Measurements from ENCODE around the gene CCDC47.
"Not testable (repeated sequence)": the region's sequence is repeated elsewhere in the genome, so short reads cannot be mapped to it uniquely, and the experiment has no call there.

CCDC47 gene

GRCh38 chr17:63773272-63774140 lies at the start of gene CCDC47:
CCDC47 (minus strand) TSS chr17:63773597; CDS start chr17:63766175, 7,422 bp downstream.
- peak; percentile 90 for DNase-seq

GRCh38 chr17:63822537-63822936 lies 49.1 kb upstream of the CCDC47 start:
- no peak for DNase-seq

GRCh38 chr17:63821804-63822203 lies 48.4 kb upstream of the CCDC47 start:
- no peak for DNase-seq

- DNase-seq = no peak
Measured at GRCh38 chr17:63820963-63821561, 47.7 kb upstream of the CCDC47 start.

GRCh38 chr17:63819585-63820537 lies 46.5 kb upstream of the CCDC47 start:
- no peak for DNase-seq

GRCh38 chr17:63819131-63819530 lies 45.7 kb upstream of the CCDC47 start:
- no peak for DNase-seq

- no peak for DNase-seq
Measured at GRCh38 chr17:63817736-63818385, 44.5 kb upstream of the CCDC47 start.

GRCh38 chr17:63816669-63817068 lies 43.3 kb upstream of the CCDC47 start:
- DNase-seq = no peak

GRCh38 chr17:63816123-63816522 lies 42.7 kb upstream of the CCDC47 start:
- no peak for DNase-seq

GRCh38 chr17:63809970-63810369 lies 36.6 kb upstream of the CCDC47 start:
- no peak for DNase-seq

- DNase-seq = no peak
Measured at GRCh38 chr17:63805591-63805990, 32.2 kb upstream of the CCDC47 start.

GRCh38 chr17:63804328-63804727 lies 30.9 kb upstream of the CCDC47 start:
- DNase-seq = no peak

GRCh38 chr17:63800783-63801182 lies 27.4 kb upstream of the CCDC47 start:
- DNase-seq = no peak

- DNase-seq = no peak
Measured at GRCh38 chr17:63798572-63799106, 25.2 kb upstream of the CCDC47 start.

GRCh38 chr17:63796375-63796774 lies 23.0 kb upstream of the CCDC47 start:
- not testable (repeated sequence) for DNase-seq

GRCh38 chr17:63792055-63792729 lies 18.8 kb upstream of the CCDC47 start:
- no peak for DNase-seq

- DNase-seq = no peak
Measured at GRCh38 chr17:63790057-63790456, 16.7 kb upstream of the CCDC47 start.

GRCh38 chr17:63786971-63787711 lies 13.7 kb upstream of the CCDC47 start:
- no peak for DNase-seq

- no peak for DNase-seq
Measured at GRCh38 chr17:63786117-63786516, 12.7 kb upstream of the CCDC47 start.

GRCh38 chr17:63785556-63785955 lies 12.2 kb upstream of the CCDC47 start:
- DNase-seq = no peak

GRCh38 chr17:63783522-63783921 lies 10.1 kb upstream of the CCDC47 start:
- no peak for DNase-seq

All from NCI-H187 treated with DMSO at 0.1 percent for 48 hours (cell line).